GM12874 (cell line): ENCODE measurements around the gene ANKMY2.

ENCODE experiments used
- TF ChIP-seq, protein P1 (sequence below): IDR thresholded peaks from 2 replicates; pipeline ENCODE4 v1.5.1; 2011; ENCODE audit warnings: low read depth, mild to moderate bottlenecking, control low read depth, low read length, moderate library complexity; ENCODE audit not compliant: insufficient read depth

Gene ANKMY2

GRCh38 chr7:16563281-16564022 lies 82.1 kb downstream of the ANKMY2 start:
- TF ChIP-seq, protein P1, sequence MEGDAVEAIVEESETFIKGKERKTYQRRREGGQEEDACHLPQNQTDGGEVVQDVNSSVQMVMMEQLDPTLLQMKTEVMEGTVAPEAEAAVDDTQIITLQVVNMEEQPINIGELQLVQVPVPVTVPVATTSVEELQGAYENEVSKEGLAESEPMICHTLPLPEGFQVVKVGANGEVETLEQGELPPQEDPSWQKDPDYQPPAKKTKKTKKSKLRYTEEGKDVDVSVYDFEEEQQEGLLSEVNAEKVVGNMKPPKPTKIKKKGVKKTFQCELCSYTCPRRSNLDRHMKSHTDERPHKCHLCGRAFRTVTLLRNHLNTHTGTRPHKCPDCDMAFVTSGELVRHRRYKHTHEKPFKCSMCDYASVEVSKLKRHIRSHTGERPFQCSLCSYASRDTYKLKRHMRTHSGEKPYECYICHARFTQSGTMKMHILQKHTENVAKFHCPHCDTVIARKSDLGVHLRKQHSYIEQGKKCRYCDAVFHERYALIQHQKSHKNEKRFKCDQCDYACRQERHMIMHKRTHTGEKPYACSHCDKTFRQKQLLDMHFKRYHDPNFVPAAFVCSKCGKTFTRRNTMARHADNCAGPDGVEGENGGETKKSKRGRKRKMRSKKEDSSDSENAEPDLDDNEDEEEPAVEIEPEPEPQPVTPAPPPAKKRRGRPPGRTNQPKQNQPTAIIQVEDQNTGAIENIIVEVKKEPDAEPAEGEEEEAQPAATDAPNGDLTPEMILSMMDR, result no peak

DNA sequence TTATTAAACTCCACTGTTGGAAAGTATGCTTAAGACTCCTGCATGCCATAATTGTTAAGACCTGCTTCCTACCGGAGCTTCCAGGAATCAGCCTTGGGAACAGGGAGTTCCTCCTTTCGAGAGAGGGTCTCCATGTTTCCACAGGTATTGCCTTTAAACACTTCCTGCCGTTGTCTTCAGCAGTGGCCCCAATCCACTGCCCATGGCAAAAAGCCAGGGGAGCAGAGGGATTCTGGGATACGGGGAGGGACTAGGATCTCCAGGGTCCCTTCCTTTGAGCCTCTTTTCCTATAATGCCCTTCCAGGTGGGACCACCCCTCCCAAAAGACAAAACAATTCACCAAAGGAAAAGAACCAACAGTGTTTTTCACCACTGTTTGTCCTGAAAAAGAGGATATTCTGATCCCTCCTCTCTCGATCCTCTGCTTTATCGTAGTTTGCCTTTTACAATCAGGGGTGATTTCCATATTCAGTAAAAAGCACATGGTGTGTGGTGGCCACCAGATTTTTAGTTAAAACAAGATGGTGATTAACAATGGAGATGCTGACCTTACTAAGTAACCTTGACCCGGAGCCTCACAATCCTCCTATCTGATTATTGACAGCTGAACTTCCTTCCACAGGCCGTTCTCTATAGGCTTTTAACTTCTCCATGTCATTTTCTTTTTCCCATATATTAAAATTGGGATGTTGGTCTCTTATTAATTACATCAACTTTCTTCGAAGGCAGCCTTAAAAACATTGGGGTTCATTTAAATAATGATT lies 82.9 kb downstream of the ANKMY2 start:
- TF ChIP-seq, protein P1, result no peak

DNA sequence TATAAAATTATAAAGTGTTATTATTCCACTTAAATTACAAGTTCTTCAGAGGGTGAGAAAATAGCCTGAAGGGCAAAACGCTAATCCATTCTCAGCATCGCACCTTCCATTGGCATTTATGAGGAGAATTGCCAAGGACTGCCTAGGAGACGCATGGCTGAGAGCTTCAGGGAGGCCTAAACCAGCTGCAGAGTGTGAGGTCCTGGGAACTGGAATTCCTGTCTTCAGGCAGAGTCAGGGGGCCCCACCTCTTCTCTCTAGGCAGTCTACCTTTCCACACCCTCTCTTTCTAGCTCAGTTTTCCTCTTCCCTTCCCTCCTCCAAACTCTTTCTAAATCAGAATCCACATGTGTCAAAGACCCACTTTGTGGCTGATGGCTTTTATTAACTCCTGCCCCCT lies 83.6 kb downstream of the ANKMY2 start:
- TF ChIP-seq, protein P1, result no peak

- TF ChIP-seq, protein P1, result no peak
These were observed 85.9 kb downstream of the ANKMY2 start for GRCh38 chr7:16559497-16560179.

DNA sequence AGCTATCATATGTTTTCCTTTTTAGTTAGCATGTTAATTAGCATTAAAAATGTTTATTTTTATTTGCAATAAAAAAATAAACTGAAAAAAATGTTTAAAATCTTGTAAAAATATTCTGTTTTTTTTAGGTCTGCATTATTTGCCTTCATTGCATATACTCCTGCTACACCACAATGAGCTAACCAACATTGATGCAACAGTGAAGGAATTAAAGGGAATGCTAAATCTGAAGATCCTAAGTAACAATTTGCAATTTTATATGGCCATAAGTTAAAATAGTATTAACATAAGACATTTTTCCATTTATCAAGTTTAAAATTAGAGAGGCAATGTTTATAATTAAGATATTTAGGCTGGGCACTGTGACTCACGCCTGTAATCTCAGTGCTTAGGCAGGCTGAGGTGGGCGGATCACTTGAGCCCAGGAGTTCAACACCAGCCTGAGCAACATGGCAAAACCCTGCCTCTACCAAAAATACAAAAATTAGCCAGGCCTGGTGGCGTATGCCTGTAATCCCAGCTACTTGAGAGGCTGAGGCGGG lies 86.7 kb downstream of the ANKMY2 start:
- TF ChIP-seq, protein P1, result no peak

DNA sequence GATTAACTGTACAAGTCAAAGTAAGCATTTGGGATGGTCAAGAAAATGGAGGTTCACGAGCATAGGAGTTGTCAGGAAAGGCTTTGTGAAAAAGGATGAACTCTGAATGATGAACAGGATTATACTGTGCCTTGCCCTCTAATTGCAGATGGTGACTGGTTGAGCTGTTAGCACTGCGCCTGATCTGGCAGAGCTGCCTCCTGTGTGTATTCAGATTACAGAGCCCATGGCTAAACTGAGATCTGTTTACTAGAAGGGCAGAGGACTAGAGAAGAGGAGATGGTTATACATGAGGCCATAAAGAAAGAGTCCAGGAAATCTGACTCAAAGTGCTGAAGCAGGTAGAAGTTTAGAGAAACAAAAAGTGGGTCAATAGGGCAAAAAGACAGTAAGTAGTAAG lies 89.2 kb downstream of the ANKMY2 start:
- TF ChIP-seq, protein P1, result no peak
